A549 (cell line): ENCODE measurements around the gene DPYD.

Experiments
- FOSL2 ChIP-seq, 2 experiments: fragments of 450-650 bp in 1 of 2; fragments of >200 bp in 1 of 2; sonication (Bioruptor Twin) in 1 of 2; formaldehyde crosslinking; IDR thresholded peaks; 2 replicates each; pipeline versions ENCODE4 v1.5.0 to v1.6.1; 2016 to 2020; ENCODE audit warnings: mild to moderate bottlenecking in 1 of 2, moderate library complexity in 1 of 2
- HDAC2 ChIP-seq: fragments of 200-600 bp; sonication (generic); IDR thresholded peaks from 2 replicates; pipeline ENCODE4 v1.6.1; 2016
- RAD21 ChIP-seq, 2 experiments: fragments of >200 bp in 1 of 2; sonication (Bioruptor Twin) in 1 of 2; formaldehyde crosslinking in 1 of 2; IDR thresholded peaks in 1 of 2; conservative IDR thresholded peaks in 1 of 2; 2 replicates in 1 of 2; 3 replicates in 1 of 2; pipeline ENCODE4 v1.6.1; 2012 to 2018; ENCODE audit warnings: inconsistent platforms in 1 of 2
- SREBF2 ChIP-seq: fragments of 450-650 bp; IDR thresholded peaks from 2 replicates; pipeline ENCODE4 v1.6.1; 2014; ENCODE audit warnings: mild to moderate bottlenecking, moderate library complexity
- TF ChIP-seq, protein P1 (sequence below): fragments of 150-350 bp; IDR thresholded peaks from 2 replicates; pipeline ENCODE4 v1.6.1; 2014; ENCODE audit warnings: low read depth, mild to moderate bottlenecking, low read length
- TF ChIP-seq, protein P2 (sequence below): fragments of >200 bp; sonication (Bioruptor Twin); formaldehyde crosslinking; IDR thresholded peaks from 3 replicates; pipeline ENCODE4 v1.5.1; 2016

- TF ChIP-seq HDAC2 = no peak
- TF ChIP-seq FOSL2 (IDR thresholded peaks at IDR 0.05) = no peak
- no peak for TF ChIP-seq FOSL2 (CRISPR knock-in tag; IDR thresholded peaks at IDR 0.05)
- TF ChIP-seq, protein P1, sequence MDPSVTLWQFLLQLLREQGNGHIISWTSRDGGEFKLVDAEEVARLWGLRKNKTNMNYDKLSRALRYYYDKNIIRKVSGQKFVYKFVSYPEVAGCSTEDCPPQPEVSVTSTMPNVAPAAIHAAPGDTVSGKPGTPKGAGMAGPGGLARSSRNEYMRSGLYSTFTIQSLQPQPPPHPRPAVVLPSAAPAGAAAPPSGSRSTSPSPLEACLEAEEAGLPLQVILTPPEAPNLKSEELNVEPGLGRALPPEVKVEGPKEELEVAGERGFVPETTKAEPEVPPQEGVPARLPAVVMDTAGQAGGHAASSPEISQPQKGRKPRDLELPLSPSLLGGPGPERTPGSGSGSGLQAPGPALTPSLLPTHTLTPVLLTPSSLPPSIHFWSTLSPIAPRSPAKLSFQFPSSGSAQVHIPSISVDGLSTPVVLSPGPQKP = no peak
- no peak for TF ChIP-seq RAD21 (conservative IDR thresholded peaks at IDR 0.05 in 1 of 2, IDR thresholded peaks at IDR 0.05 in 1 of 2)
- no peak for TF ChIP-seq SREBF2
- TF ChIP-seq, protein P2, sequence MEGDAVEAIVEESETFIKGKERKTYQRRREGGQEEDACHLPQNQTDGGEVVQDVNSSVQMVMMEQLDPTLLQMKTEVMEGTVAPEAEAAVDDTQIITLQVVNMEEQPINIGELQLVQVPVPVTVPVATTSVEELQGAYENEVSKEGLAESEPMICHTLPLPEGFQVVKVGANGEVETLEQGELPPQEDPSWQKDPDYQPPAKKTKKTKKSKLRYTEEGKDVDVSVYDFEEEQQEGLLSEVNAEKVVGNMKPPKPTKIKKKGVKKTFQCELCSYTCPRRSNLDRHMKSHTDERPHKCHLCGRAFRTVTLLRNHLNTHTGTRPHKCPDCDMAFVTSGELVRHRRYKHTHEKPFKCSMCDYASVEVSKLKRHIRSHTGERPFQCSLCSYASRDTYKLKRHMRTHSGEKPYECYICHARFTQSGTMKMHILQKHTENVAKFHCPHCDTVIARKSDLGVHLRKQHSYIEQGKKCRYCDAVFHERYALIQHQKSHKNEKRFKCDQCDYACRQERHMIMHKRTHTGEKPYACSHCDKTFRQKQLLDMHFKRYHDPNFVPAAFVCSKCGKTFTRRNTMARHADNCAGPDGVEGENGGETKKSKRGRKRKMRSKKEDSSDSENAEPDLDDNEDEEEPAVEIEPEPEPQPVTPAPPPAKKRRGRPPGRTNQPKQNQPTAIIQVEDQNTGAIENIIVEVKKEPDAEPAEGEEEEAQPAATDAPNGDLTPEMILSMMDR = no peak
These were observed 209.0 kb downstream of the DPYD start for GRCh38 chr1:97711858-97712257.
